NCI-H187 treated with DMSO at 0.1 percent for 48 hours (cell line): ENCODE measurements around the gene SEC24D.
"Not testable (repeated sequence)": the region's sequence is repeated elsewhere in the genome, so short reads cannot be mapped to it uniquely, and the experiment has no call there.

Experiments used
- DNase-seq: peaks from one replicate; lab custom pipeline; 2025; lab: John Stamatoyannopoulos, UW

The SEC24D gene

DNA sequence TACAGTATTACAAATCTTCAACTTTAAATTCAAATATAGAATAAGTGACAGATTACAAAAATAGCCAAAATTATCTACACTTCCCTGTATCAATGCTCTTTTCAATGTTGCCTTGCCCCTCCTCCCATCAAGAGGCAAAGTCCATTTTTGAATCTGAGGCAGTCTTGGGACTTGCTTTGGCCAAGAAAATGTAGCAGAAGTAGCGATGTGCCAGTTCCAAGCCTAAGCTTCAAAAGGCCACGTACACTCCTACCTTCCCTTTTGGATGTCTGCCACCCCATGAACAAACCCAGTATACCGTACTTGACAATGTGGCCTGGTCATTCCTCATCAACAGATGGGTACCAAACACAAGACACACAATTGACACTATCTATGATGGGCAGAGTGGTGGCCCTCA, 24.1 kb downstream of the SEC24D start:
- no peak for DNase-seq

- DNase-seq, result no peak
These were observed 24.7 kb downstream of the SEC24D start for GRCh38 chr4:118810991-118811764.

- no peak for DNase-seq
These were observed 28.3 kb downstream of the SEC24D start for GRCh38 chr4:118807659-118808058.

DNA sequence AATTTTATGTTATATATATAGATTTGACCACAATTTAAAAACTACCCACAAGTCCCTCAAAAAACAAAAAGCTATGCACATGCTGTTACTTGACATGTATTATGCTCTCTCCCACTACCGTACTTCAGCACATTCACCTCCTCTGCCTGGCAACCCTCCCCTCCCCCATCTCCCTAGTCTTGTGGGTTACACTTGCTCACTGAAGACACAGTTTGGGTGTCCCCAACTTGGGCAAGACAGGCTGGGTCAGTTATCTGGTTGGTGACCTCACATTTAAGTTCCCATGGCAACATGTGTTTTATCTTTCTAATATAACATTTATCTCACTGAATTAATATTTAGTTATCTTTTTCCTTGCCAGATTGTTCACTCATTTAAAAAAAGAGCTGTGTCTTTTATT, 32.7 kb downstream of the SEC24D start:
- no peak for DNase-seq

DNA sequence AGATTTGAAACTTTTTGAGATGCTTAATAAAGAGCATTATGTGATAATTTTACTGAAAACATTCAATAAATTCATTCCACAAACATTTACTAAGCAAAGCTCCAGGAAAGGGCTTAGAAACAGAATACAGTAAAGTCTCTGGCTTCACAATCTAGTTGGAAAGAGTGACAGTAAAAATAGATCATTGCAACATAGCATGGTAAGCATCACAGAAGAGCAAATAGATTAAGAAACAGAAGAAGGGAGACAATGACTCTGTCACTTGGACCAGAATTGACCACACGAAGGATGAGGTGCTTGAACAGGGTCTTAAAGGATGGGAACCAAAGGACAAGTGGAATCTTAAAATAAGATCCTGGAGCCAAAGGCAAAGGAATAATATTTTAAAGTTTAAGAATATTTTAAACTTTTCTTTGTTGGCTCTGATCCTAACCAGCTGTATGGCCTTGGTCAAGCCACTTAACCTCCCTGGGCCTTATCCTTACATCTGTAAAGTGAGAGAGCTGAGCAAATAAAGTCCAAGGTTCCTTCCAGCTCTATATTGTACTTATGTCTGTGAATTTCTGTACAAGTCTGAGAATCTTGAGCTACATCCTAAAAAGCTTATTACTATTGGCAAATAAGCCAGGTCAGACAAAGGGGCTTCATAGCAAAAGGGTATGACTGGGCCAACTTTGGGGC, 33.9 kb downstream of the SEC24D start:
- no peak for DNase-seq

- DNase-seq, result no peak
These were observed 36.5 kb downstream of the SEC24D start for GRCh38 chr4:118799231-118799942.

DNA sequence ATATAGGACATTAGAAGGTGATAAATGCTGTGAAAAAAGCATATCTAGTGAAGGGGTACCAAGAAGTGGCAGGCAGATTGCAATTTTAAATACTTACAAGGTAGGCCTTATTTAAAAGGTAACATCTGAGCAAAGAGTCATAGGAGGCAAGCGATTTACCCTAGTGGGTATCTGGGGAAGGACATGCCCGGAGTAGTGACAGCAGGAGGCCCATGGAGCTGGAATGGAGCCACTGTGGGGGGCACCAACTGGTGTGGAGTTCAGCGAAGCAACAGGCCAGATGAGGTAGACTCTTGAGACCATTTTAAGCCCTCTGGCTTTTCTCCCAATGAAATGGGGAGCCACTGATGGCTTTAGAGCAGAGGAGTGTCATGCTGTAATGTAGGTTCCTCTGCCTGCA, 37.3 kb downstream of the SEC24D start:
- DNase-seq, result no peak

GRCh38 chr4:118797558-118798142, 38.3 kb downstream of the SEC24D start:
- DNase-seq, result no peak

DNA sequence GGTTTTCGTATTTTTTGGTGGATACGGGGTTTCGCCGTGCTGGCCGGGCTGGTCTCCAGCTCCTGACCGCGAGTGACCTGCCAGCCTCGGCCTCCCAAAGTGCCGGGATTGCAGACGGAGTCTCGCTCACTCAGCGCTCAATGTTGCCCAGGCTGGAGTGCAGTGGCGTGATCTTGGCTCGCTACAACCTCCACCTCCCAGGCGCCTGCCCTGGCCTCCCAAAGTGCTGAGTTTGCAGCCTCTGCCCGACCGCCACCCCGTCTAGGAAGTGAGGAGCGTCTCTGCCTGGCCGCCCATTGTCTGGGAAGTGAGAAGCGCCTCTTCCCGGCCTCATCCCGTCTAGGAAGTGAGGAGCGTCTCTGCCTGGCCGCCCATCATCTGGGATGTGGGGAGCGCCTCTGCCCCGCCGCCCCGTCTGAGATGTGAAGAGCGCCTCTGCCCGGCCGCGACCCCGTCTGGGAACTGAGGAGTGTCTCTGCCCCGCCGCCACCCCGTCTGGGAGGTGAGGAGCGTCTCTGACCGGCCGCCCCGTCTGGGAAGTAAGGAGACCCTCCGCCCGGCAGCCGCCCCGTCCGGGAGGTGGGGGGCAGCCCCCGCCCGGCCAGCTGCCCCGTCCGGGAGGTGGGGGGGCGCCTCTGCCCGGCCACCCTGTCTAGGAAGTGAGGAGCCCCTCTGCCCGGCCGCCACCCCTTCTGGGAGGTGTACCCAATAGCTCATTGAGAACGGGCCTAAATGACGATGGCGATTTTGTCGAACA, 44.1 kb downstream of the SEC24D start:
- not testable (repeated sequence) for DNase-seq

DNA sequence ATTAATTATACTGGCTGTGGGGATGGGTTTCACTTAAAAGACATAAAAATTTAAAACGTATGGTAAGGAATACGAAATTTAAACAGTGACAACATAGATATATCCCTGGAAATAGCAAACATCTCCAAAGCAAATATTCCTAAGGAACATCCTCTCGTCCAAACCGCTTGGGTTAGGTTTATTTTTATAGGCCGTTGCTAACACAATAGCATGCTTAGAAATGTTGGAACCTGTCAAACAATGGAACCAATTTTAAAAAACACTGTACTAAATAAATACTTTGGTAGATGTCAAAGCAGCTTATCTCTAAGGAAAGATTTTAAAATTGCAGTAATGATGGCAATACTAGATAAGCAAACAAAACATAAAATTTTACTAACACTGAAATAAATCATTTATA, 45.4 kb downstream of the SEC24D start:
- no peak for DNase-seq

- DNase-seq, result no peak
These were observed 47.0 kb downstream of the SEC24D start for GRCh38 chr4:118788911-118789310.

DNA sequence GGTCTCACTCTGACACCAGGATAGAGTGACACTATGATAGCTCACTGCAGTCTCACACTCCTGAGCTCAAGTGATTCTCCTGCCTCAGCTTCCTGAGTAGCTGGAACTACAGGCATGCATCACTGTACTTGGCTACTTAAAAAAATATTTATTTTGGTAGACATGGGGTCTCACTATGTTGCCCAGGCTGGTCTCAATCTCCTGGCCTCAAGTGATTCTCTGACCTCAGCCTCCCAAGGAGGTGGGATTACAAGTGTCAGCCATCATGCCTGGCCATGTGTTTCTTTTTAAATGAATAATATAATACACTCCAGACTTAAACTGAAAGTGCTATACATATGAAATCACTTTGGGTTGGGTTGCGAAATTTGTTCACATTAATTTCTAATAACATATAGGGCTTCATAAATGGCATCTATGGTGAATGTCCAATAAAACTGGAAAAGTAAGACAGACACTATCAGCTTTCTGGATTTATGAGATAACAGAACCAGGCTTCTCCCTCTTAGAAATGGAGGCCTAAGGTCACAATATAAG, 48.0 kb downstream of the SEC24D start:
- DNase-seq, result no peak

GRCh38 chr4:118784776-118785175, 51.1 kb downstream of the SEC24D start:
- no peak for DNase-seq

GRCh38 chr4:118783887-118784286, 52.0 kb downstream of the SEC24D start:
- DNase-seq, result no peak

GRCh38 chr4:118782886-118783285, 53.0 kb downstream of the SEC24D start:
- not testable (repeated sequence) for DNase-seq

- DNase-seq, result not testable (repeated sequence)
These were observed 58.3 kb downstream of the SEC24D start for GRCh38 chr4:118777649-118778048.

- DNase-seq, result not testable (repeated sequence)
These were observed 58.8 kb downstream of the SEC24D start for GRCh38 chr4:118776955-118777640.

GRCh38 chr4:118776157-118776954, 59.6 kb downstream of the SEC24D start:
- DNase-seq, result no peak

- DNase-seq, result no peak
These were observed 60.5 kb downstream of the SEC24D start for GRCh38 chr4:118775405-118775804.

DNA sequence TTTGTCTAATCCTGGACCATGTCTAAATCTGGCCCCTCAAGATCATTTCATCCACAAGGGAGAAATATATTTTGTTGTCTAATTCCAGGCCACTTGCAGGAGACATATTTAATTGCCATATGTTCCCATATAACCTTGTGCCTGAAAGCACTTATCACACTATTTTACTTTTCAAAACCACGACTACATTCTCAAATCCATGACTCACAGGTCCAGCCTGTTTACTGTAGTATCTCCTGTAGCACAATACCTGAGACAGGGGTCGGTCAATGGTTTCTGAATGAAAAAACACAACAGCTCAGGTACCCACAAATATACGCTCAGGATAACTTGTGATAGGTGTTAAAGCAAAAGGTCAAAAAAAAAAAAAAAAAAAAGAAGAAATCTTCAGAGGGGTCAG, 60.9 kb downstream of the SEC24D start:
- DNase-seq, result no peak
